Loucy (cell line): ENCODE results near the gene PCED1B.

Experiments used
- H2AFZ ChIP-seq: fragments of 200-600 bp; sonication (generic); 2 replicates; pipeline ENCODE4 v1.6.0; 2016; ENCODE audit warnings: antibody characterized with exemption, mild to moderate bottlenecking, low read length, moderate library complexity
- H3F3A ChIP-seq: fragments of 200-600 bp; 2 replicates; pipeline ENCODE4 v1.6.0; 2016; ENCODE audit warnings: antibody characterized with exemption, low read depth, mild to moderate bottlenecking
- H3K27me3 ChIP-seq: fragments of 200-600 bp; sonication (generic); 2 replicates; pipeline ENCODE4 v1.6.1; 2014; ENCODE audit warnings: low read length, mild to moderate bottlenecking; ENCODE audit not compliant: insufficient read depth, poor library complexity, severe bottlenecking
- H3K36me3 ChIP-seq: fragments of 200-600 bp; sonication (generic); 2 replicates; pipeline ENCODE4 v1.6.1; 2016; ENCODE audit warnings: low read length; ENCODE audit not compliant: insufficient read depth
- H3K4me1 ChIP-seq: fragments of 200-600 bp; sonication (generic); 2 replicates; pipeline ENCODE4 v1.5.1; 2014; ENCODE audit warnings: low read length, mild to moderate bottlenecking; ENCODE audit not compliant: insufficient read depth, poor library complexity, severe bottlenecking
- H3K4me2 ChIP-seq: fragments of 200-600 bp; sonication (generic); 2 replicates; pipeline ENCODE4 v1.6.0; 2014; ENCODE audit warnings: antibody characterized with exemption, low read length, low read depth, mild to moderate bottlenecking; ENCODE audit not compliant: poor library complexity, severe bottlenecking
- H3K4me3 ChIP-seq: fragments of 200-600 bp; sonication (generic); 2 replicates; pipeline ENCODE4 v1.5.1; 2014; ENCODE audit warnings: low read length, mild to moderate bottlenecking, mixed read lengths; ENCODE audit not compliant: poor library complexity, severe bottlenecking
- H3K79me2 ChIP-seq: fragments of 200-600 bp; sonication (generic); 2 replicates; pipeline ENCODE4 v1.6.1; 2014; ENCODE audit warnings: low read length; ENCODE audit not compliant: insufficient read depth
- H3K9ac ChIP-seq: fragments of 200-600 bp; sonication (generic); 2 replicates; pipeline ENCODE4 v1.6.0; 2014; ENCODE audit warnings: mild to moderate bottlenecking, low read depth, low read length, moderate library complexity; ENCODE audit not compliant: poor library complexity, severe bottlenecking
- H3K9me2 ChIP-seq: fragments of 200-600 bp; sonication (generic); replicated peaks from 2 replicates; pipeline ENCODE4 v1.6.1; 2016; ENCODE audit warnings: low read depth, low read length, mixed read lengths
- H3K9me3 ChIP-seq: fragments of 200-600 bp; sonication (generic); 2 replicates; pipeline ENCODE4 v1.6.1; 2014; ENCODE audit warnings: mild to moderate bottlenecking, antibody characterized with exemption, low read length, low read depth; ENCODE audit not compliant: insufficient read depth
- H4K20me1 ChIP-seq: fragments of 200-600 bp; sonication (generic); 2 replicates; pipeline ENCODE4 v1.6.0; 2014; ENCODE audit warnings: antibody characterized with exemption, low read length, mild to moderate bottlenecking; ENCODE audit not compliant: insufficient read depth, poor library complexity, severe bottlenecking
- EZH2phosphoT487 ChIP-seq: fragments of 200-600 bp; IDR thresholded peaks from 2 replicates; pipeline ENCODE4 v1.6.1; 2018; ENCODE audit warnings: antibody characterized with exemption, mild to moderate bottlenecking, moderate library complexity, borderline replicate concordance
- TF ChIP-seq, protein P1 (sequence below): fragments of 200-600 bp; sonication (generic); conservative IDR thresholded peaks from 2 replicates; pipeline ENCODE4 v1.5.1; 2014; ENCODE audit warnings: mild to moderate bottlenecking, antibody characterized with exemption, low read length

PCED1B gene

DNA sequence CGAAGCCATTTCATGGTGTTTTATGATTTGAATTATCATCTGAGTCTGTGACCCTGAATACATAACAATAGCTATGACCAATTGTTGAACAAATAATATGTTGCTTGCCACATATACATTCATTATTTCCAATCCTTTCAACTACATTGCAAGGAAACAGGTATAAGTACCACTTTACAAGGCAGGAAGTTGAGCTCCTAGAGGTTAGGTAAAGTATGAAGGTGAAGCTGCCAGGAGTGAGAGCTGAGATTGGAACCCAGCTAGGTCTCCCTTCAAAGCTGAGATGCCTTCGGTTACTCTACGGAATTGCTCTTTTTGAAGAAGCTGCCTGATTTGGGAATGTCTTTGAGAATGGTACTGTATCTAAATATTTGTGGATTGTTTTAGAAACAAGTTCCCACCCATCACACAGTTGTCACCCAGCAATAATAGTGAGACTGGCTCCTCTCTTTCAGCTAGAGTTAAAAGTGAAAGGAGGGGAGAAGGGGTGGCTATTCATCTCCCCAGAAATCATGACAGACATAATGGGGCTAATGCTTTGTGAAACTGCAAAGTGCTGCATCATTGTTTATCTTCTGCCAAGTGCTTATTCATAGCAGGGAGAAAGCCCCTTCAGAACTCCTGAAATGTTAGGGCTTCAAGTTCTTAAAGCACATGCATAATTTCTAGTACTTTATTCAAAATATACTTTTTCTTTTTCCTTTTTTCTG is 76.2 kb downstream of the PCED1B start:
- Histone ChIP-seq H3K4me1 (no peaks in the 10 kb centered on the region), H3K79me2 (no peaks in the 10 kb centered on the region), H3F3A (no peaks in the 10 kb centered on the region), H3K9me3 (0 out of 2 replicates have a peak, but pooled peaks cover 9% of the 10 kb centered on the region), H3K4me3 (no peak overlapping the region), H3K27me3 (no peaks in the 10 kb centered on the region), H2AFZ (no peak overlapping the region), H4K20me1 (no peaks in the 10 kb centered on the region), H3K9me2 (no peaks in the 10 kb centered on the region), H3K4me2 (no peak overlapping the region), H3K9ac (no peak overlapping the region), H3K36me3 (no peaks in the 10 kb centered on the region)
- no peak for TF ChIP-seq EZH2phosphoT487
- TF ChIP-seq, protein P1, sequence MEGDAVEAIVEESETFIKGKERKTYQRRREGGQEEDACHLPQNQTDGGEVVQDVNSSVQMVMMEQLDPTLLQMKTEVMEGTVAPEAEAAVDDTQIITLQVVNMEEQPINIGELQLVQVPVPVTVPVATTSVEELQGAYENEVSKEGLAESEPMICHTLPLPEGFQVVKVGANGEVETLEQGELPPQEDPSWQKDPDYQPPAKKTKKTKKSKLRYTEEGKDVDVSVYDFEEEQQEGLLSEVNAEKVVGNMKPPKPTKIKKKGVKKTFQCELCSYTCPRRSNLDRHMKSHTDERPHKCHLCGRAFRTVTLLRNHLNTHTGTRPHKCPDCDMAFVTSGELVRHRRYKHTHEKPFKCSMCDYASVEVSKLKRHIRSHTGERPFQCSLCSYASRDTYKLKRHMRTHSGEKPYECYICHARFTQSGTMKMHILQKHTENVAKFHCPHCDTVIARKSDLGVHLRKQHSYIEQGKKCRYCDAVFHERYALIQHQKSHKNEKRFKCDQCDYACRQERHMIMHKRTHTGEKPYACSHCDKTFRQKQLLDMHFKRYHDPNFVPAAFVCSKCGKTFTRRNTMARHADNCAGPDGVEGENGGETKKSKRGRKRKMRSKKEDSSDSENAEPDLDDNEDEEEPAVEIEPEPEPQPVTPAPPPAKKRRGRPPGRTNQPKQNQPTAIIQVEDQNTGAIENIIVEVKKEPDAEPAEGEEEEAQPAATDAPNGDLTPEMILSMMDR, result no peak

DNA sequence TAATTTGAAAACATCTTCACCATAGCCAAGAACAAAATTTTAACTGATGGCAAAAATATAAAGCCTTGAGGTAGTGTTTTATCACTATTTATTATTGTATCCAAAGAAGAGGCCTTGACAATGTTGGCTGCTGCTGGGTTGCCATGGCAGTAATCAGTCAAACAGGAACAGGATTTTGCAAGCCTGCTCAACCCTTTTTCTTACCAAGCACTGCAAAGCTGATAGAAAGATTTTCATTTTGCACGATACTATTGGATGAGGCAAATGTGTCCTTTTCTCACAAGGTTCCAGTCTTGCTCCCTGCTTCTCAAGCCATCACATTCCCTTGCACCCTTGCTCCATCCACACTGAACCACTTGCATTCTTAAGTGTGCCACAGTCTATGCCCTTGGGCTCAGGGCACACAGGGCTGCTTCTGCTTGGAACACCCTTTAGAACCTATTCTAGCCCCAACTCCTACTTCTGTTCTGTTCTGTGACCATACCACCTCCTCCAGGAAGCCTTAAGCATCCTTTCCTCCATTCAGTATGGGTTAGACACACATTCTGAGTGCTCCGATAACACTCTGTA is 76.8 kb downstream of the PCED1B start:
- Histone ChIP-seq H3K36me3 (no peaks in the 10 kb centered on the region), H3K9ac (no peak overlapping the region), H3K79me2 (no peaks in the 10 kb centered on the region), H3F3A (no peaks in the 10 kb centered on the region), H3K27me3 (no peaks in the 10 kb centered on the region), H3K9me2 (no peaks in the 10 kb centered on the region), H4K20me1 (no peaks in the 10 kb centered on the region), H2AFZ (no peak overlapping the region), H3K9me3 (0 out of 2 replicates have a peak, but pooled peaks cover 9% of the 10 kb centered on the region), H3K4me2 (no peak overlapping the region), H3K4me3 (no peak overlapping the region), H3K4me1 (no peaks in the 10 kb centered on the region)
- TF ChIP-seq EZH2phosphoT487, result no peak
- TF ChIP-seq, protein P1, result no peak

DNA sequence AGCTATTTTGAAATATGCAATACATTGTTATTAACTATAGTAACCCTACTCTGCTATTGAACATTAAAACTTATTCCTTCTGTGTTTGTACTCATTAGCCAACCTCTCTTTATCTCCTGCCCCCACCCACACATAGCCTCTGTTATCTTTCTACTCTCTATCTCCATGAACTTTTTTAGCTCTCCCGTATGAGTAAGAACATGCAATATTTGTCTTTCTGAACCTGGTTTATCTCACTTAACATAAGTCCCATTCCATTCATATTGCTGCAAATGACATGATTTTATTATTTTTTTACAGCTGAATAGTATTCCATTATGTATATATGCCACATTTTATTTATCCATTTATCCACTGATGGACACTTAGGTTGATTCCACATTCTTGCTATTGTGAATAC is 79.4 kb downstream of the PCED1B start:
- no peak for TF ChIP-seq EZH2phosphoT487
- TF ChIP-seq, protein P1, result no peak
- Histone ChIP-seq H3K79me2 (no peaks in the 10 kb centered on the region), H4K20me1 (no peaks in the 10 kb centered on the region), H3K4me3 (no peak overlapping the region), H3K4me1 (peaks cover 3% of the 10 kb centered on the region), H3K4me2 (no peak overlapping the region), H3K9ac (no peak overlapping the region), H2AFZ (no peak overlapping the region), H3F3A (no peaks in the 10 kb centered on the region), H3K27me3 (no peaks in the 10 kb centered on the region), H3K9me3 (0 out of 2 replicates have a peak, but pooled peaks cover 6% of the 10 kb centered on the region), H3K36me3 (no peaks in the 10 kb centered on the region), H3K9me2 (no peaks in the 10 kb centered on the region)
